ENCODE results near the gene RRP1.

The RRP1 gene

GRCh38 chr21:43759651-43760050 lies 29.7 kb upstream of the RRP1 start:
- DNase-seq (ENCODE audit: low read depth in 2 of 2): no peak
- TF ChIP-seq CTCF (IDR thresholded peaks at IDR 0.05; ENCODE audit: low read depth, low read length): no peak
- H3K4me3 ChIP-seq (replicated peaks in 1 of 2; ENCODE audit: low read depth in 2 of 2, low read length in 2 of 2): no peak overlapping the region

- TF ChIP-seq CTCF (IDR thresholded peaks at IDR 0.05; ENCODE audit: low read depth, low read length): no peak
- no peak overlapping the region for H3K4me3 ChIP-seq (replicated peaks in 1 of 2; ENCODE audit: low read depth in 2 of 2, low read length in 2 of 2)
- DNase-seq (ENCODE audit: low read depth in 2 of 2): no peak
These were observed 28.9 kb upstream of the RRP1 start for GRCh38 chr21:43760391-43760958.

GRCh38 chr21:43761886-43762285 lies 27.5 kb upstream of the RRP1 start:
- no peak for DNase-seq (ENCODE audit: low read depth in 2 of 2)
- no peak for TF ChIP-seq CTCF (IDR thresholded peaks at IDR 0.05; ENCODE audit: low read depth, low read length)
- H3K4me3 ChIP-seq (replicated peaks in 1 of 2; ENCODE audit: low read depth in 2 of 2, low read length in 2 of 2): no peak overlapping the region

GRCh38 chr21:43762303-43763128 lies 26.9 kb upstream of the RRP1 start:
- H3K4me3 ChIP-seq (replicated peaks in 1 of 2; ENCODE audit: low read depth in 2 of 2, low read length in 2 of 2): no peak overlapping the region
- DNase-seq (ENCODE audit: low read depth in 2 of 2): no peak
- no peak for TF ChIP-seq CTCF (IDR thresholded peaks at IDR 0.05; ENCODE audit: low read depth, low read length)

- DNase-seq (ENCODE audit: low read depth in 2 of 2): no peak
- TF ChIP-seq CTCF (IDR thresholded peaks at IDR 0.05; ENCODE audit: low read depth, low read length): no peak
- H3K4me3 ChIP-seq (replicated peaks in 1 of 2; ENCODE audit: low read depth in 2 of 2, low read length in 2 of 2): no peak overlapping the region
These were observed 25.4 kb upstream of the RRP1 start for GRCh38 chr21:43763901-43764523.

- H3K4me3 ChIP-seq (replicated peaks in 1 of 2; ENCODE audit: low read depth in 2 of 2, low read length in 2 of 2): no peak overlapping the region
- DNase-seq (ENCODE audit: low read depth in 2 of 2): peak in 1 of 2 donors; percentile 49
- TF ChIP-seq CTCF (IDR thresholded peaks at IDR 0.05; ENCODE audit: low read depth, low read length): no peak
These were observed 24.5 kb upstream of the RRP1 start for GRCh38 chr21:43764576-43765495.
